HG03064 (cell line): ENCODE measurements around the gene WDR93.
"Not testable (repeated sequence)": the region's sequence is repeated elsewhere in the genome, so short reads cannot be mapped to it uniquely, and the experiment has no call there.

ENCODE experiments used
- ATAC-seq: cut with Tn5 transposase; IDR thresholded peaks from one replicate; pipeline ENCODE4 v1.9.1; 2021; ENCODE audit warnings: low read depth; ENCODE audit not compliant: unreplicated experiment

WDR93 gene

GRCh38 chr15:89784686-89784960, 94.0 kb downstream of the WDR93 start:
- ATAC-seq = no peak

- no peak for ATAC-seq
These were observed 94.6 kb downstream of the WDR93 start for GRCh38 chr15:89785064-89785773.

GRCh38 chr15:89785774-89786140, 95.1 kb downstream of the WDR93 start:
- ATAC-seq = no peak

GRCh38 chr15:89787944-89788343, 97.3 kb downstream of the WDR93 start:
- ATAC-seq = no peak

- not testable (repeated sequence) for ATAC-seq
These were observed 98.0 kb downstream of the WDR93 start for GRCh38 chr15:89788585-89788984.

- no peak for ATAC-seq
These were observed 99.6 kb downstream of the WDR93 start for GRCh38 chr15:89790206-89790605.

GRCh38 chr15:89790661-89791060, 100.0 kb downstream of the WDR93 start:
- no peak for ATAC-seq

GRCh38 chr15:89792106-89792805, 101.6 kb downstream of the WDR93 start:
- no peak for ATAC-seq
